Measurements from ENCODE around the gene SLC12A8.

DNA sequence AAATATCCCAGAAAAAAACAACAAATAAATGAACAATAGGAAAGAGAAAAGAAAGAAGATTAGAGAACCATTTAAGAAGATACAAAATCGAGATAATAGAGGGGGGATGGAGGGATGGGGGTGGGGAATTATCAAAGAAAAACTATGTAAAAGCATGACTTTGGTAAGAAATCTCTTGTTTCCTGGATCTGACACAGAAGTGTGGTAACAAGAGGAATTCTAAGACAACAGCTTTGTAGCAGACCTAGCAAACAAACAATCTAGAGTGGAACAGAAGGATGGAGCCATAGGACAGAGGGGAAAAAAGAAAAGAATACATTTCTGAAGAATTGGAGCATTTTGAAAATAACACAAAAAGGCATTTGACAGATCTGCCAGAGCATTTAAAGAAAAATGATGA is 107.4 kb downstream of the SLC12A8 start:
- TF ChIP-seq CTCF (IDR thresholded peaks at IDR 0.05 in 2 of 3, conservative IDR thresholded peaks at IDR 0.05 in 1 of 3; ENCODE audit: insufficient read depth in 2 of 3, low read depth in 1 of 3, low read length in 3 of 3) (no peak), ZNF77 (CRISPR knock-in tag; IDR thresholded peaks at IDR 0.05) (no peak), NFYB (IDR thresholded peaks at IDR 0.05; ENCODE audit: extremely low read depth, insufficient read length) (no peak), PHB2 (IDR thresholded peaks at IDR 0.05; ENCODE audit: low read depth) (no peak), PTBP1 (IDR thresholded peaks at IDR 0.05; ENCODE audit: low read depth, low read length) (no peak), STAG1 (CRISPR knock-in tag; IDR thresholded peaks at IDR 0.05; ENCODE audit: borderline replicate concordance) (no peak), BMI1 (IDR thresholded peaks at IDR 0.05; ENCODE audit: low read length) (no peak), FOXP1 (CRISPR knock-in tag; IDR thresholded peaks at IDR 0.05) (no peak), CEBPB (tag; IDR thresholded peaks at IDR 0.05) (no peak)
